H9 (cell line): ENCODE data around the gene BICDL1. TPM values are rescaled to one million over a fixed set of nuclear protein-coding genes. Genes with fewer than 3 reads are reported as not detected.

Source experiments
- DNase-seq: peaks from one replicate; pipeline ENCODE4 v3.0.0-alpha.2; 2017
- H2AFZ ChIP-seq: one replicate; pipeline ENCODE4 v1.6.1; 2013; ENCODE audit warnings: mild to moderate bottlenecking, low read length, control low read depth, moderate library complexity
- H2AK5ac ChIP-seq: 2 replicates; pipeline ENCODE4 v1.6.1; 2013; ENCODE audit warnings: low read length, control low read depth, mixed read lengths; ENCODE audit not compliant: insufficient read length
- H2BK120ac ChIP-seq: one replicate; pipeline ENCODE4 v1.6.1; 2013; ENCODE audit warnings: low read depth, mild to moderate bottlenecking, low read length, control low read depth, inconsistent platforms; ENCODE audit not compliant: poor library complexity, severe bottlenecking
- H2BK12ac ChIP-seq: 2 replicates; pipeline ENCODE4 v1.6.1; 2013; ENCODE audit warnings: low read length, control low read depth, mixed read lengths, low read depth; ENCODE audit not compliant: insufficient read length
- H2BK15ac ChIP-seq: 2 replicates; pipeline ENCODE4 v1.6.1; 2013; ENCODE audit warnings: low read depth, low read length, control low read depth
- H2BK20ac ChIP-seq: one replicate; pipeline ENCODE4 v1.6.1; 2013; ENCODE audit warnings: low read depth, mild to moderate bottlenecking, low read length, control low read depth, inconsistent platforms; ENCODE audit not compliant: poor library complexity, severe bottlenecking
- H2BK5ac ChIP-seq: 2 replicates; pipeline ENCODE4 v1.6.1; 2013; ENCODE audit warnings: low read length, control low read depth, mixed read lengths; ENCODE audit not compliant: insufficient read length
- H3K14ac ChIP-seq: 2 replicates; pipeline ENCODE4 v1.6.1; 2013; ENCODE audit warnings: low read length, control low read depth; ENCODE audit not compliant: insufficient read depth
- H3K18ac ChIP-seq: 2 replicates; pipeline ENCODE4 v1.6.1; 2013; ENCODE audit warnings: low read depth, mild to moderate bottlenecking, mixed read lengths, low read length, control low read depth; ENCODE audit not compliant: insufficient read length
- H3K23ac ChIP-seq: 2 replicates; pipeline ENCODE4 v1.6.1; 2013; ENCODE audit warnings: low read length, control low read depth, mixed read lengths, low read depth; ENCODE audit not compliant: insufficient read length
- H3K23me2 ChIP-seq: 2 replicates; pipeline ENCODE4 v1.6.1; 2013; ENCODE audit warnings: low read depth, mild to moderate bottlenecking, mixed read lengths, low read length, control low read depth; ENCODE audit not compliant: insufficient read length, poor library complexity, severe bottlenecking
- H3K27ac ChIP-seq: 2 replicates; pipeline ENCODE4 v1.5.1; 2013; ENCODE audit warnings: low read length, control low read depth, mixed read lengths, low read depth; ENCODE audit not compliant: insufficient read length
- H3K27me3 ChIP-seq: 2 replicates; pipeline ENCODE4 v1.6.1; 2013; ENCODE audit warnings: low read length, control low read depth, inconsistent platforms; ENCODE audit not compliant: insufficient read depth
- H3K4ac ChIP-seq: 2 replicates; pipeline ENCODE4 v1.6.1; 2013; ENCODE audit warnings: low read depth, mild to moderate bottlenecking, control low read depth, inconsistent platforms, low read length, moderate library complexity
- H3K4me1 ChIP-seq: 2 replicates; pipeline ENCODE4 v1.6.1; 2013; ENCODE audit warnings: low read length, control low read depth, inconsistent platforms; ENCODE audit not compliant: insufficient read depth
- H3K4me2 ChIP-seq: 2 replicates; pipeline ENCODE4 v1.6.1; 2013; ENCODE audit warnings: low read length, control low read depth, mixed read lengths; ENCODE audit not compliant: insufficient read length, insufficient read depth
- H3K56ac ChIP-seq: 2 replicates; pipeline ENCODE4 v1.6.1; 2013; ENCODE audit warnings: low read depth, mild to moderate bottlenecking, mixed read lengths, low read length, control low read depth; ENCODE audit not compliant: insufficient read length
- H3K79me1 ChIP-seq: 2 replicates; pipeline ENCODE4 v1.6.1; 2013; ENCODE audit warnings: low read depth, mild to moderate bottlenecking, moderate library complexity, low read length, control low read depth, inconsistent platforms; ENCODE audit not compliant: insufficient read depth, poor library complexity, severe bottlenecking
- H3K79me2 ChIP-seq: 2 replicates; pipeline ENCODE4 v1.6.1; 2013; ENCODE audit warnings: low read length, control low read depth, inconsistent platforms; ENCODE audit not compliant: insufficient read depth
- H3K9ac ChIP-seq: 2 replicates; pipeline ENCODE4 v1.6.1; 2013; ENCODE audit warnings: low read length, control low read depth, mixed read lengths; ENCODE audit not compliant: insufficient read length; ENCODE audit errors: extremely low read depth
- H3K9me3 ChIP-seq: one replicate; pipeline ENCODE4 v1.6.1; 2013; ENCODE audit warnings: low read depth, low read length, inconsistent platforms; ENCODE audit not compliant: control insufficient read depth
- H3T11ph ChIP-seq: one replicate; pipeline ENCODE4 v1.6.1; 2013; ENCODE audit warnings: mild to moderate bottlenecking, low read length, control low read depth, inconsistent platforms
- H4K20me1 ChIP-seq: one replicate; pipeline ENCODE4 v1.6.1; 2013; ENCODE audit not compliant: control insufficient read depth, insufficient read length, insufficient read depth
- H4K5ac ChIP-seq: 2 replicates; pipeline ENCODE4 v1.6.1; 2013; ENCODE audit warnings: low read depth, mild to moderate bottlenecking, mixed read lengths, low read length, control low read depth; ENCODE audit not compliant: insufficient read length
- H4K8ac ChIP-seq: replicated peaks from 2 replicates; pipeline ENCODE4 v1.6.1; 2013; ENCODE audit warnings: low read length, control low read depth, mixed read lengths, low read depth; ENCODE audit not compliant: insufficient read length
- H4K91ac ChIP-seq: 2 replicates; pipeline ENCODE4 v1.6.1; 2013; ENCODE audit warnings: low read depth, mild to moderate bottlenecking, moderate library complexity, mixed read lengths, low read length, control low read depth; ENCODE audit not compliant: insufficient read length
- H3K27ac Mint-ChIP-seq, 3 experiments: 2 replicates in 2 of 3; 3 replicates in 1 of 3; pipeline ENCODE4 v1.8.0; 2020 to 2021; ENCODE audit warnings: mixed read lengths in 3 of 3, mild to moderate bottlenecking in 1 of 3, moderate library complexity in 1 of 3
- H3K27me3 Mint-ChIP-seq: 2 replicates; pipeline ENCODE4 v1.8.0; 2021; ENCODE audit warnings: low read depth, mild to moderate bottlenecking, moderate library complexity, mixed read lengths
- H3K36me3 Mint-ChIP-seq, 3 experiments: 2 replicates in 2 of 3; 3 replicates in 1 of 3; pipeline ENCODE4 v1.8.0; 2020 to 2021; ENCODE audit warnings: low read depth in 3 of 3, mixed read lengths in 3 of 3; ENCODE audit not compliant: insufficient read depth in 1 of 3
- H3K4me1 Mint-ChIP-seq, 2 experiments: 2 replicates each; pipeline ENCODE4 v1.8.0; 2020; ENCODE audit warnings: mixed read lengths in 2 of 2
- H3K4me3 Mint-ChIP-seq, 2 experiments: 2 replicates in 1 of 2; 3 replicates in 1 of 2; pipeline ENCODE4 v1.8.0; 2020 to 2021; ENCODE audit warnings: mild to moderate bottlenecking in 2 of 2, mixed read lengths in 2 of 2, moderate library complexity in 1 of 2
- H3K9me3 Mint-ChIP-seq, 2 experiments: 2 replicates in 1 of 2; 3 replicates in 1 of 2; pipeline ENCODE4 v1.8.0; 2020; ENCODE audit warnings: mild to moderate bottlenecking in 2 of 2, mixed read lengths in 2 of 2, moderate library complexity in 1 of 2
- CTCF ChIP-seq: fragments of 200-600 bp; sonication (generic); conservative IDR thresholded peaks from 3 replicates; pipeline ENCODE4 v1.8.0; 2021; ENCODE audit warnings: antibody characterized with exemption, mild to moderate bottlenecking
- total RNA-seq: library from RNA; stranded (reverse); gene quantifications from 2 replicates; pipeline ENCODE4 v1.2.1, GENCODE V29; 2021

The BICDL1 gene
- total RNA-seq, 1 experiment from 2014 or later = 13.8 TPM

GRCh38 chr12:120048263-120048662, 59.2 kb downstream of the BICDL1 start:
- Histone ChIP-seq H4K5ac (no peak overlapping the region), H4K8ac (no peak overlapping the region), H3K23ac (no peak overlapping the region), H3K27me3 (no peaks in the 10 kb centered on the region), H2AFZ (no peak overlapping the region), H2AK5ac (no peak overlapping the region), H2BK20ac (no peak overlapping the region), H3K79me2 (no peaks in the 10 kb centered on the region), H3K14ac (no peak overlapping the region), H4K20me1 (no peaks in the 10 kb centered on the region), H3K9me3 (no peaks in the 10 kb centered on the region), H2BK5ac (no peak overlapping the region), H3K4ac (no peak overlapping the region), H3K23me2 (no peaks in the 10 kb centered on the region), H3K56ac (no peak overlapping the region), H3K4me2 (no peak overlapping the region), H3T11ph (no peak overlapping the region), H3K27ac (no peak overlapping the region), H3K9ac (no peak overlapping the region), H3K18ac (no peak overlapping the region), H3K79me1 (no peaks in the 10 kb centered on the region), H3K4me1 (no peaks in the 10 kb centered on the region), H2BK12ac (no peak overlapping the region), H4K91ac (no peak overlapping the region), H2BK15ac (no peak overlapping the region), H2BK120ac (no peak overlapping the region)
- H3K9me3 Mint-ChIP-seq = peaks cover 0 to 2% of the 10 kb centered on the region in 2 experiments; a peak in 2 of 5 replicates
- H3K36me3 Mint-ChIP-seq = peaks cover 0 to 7% (median 7%) of the 10 kb centered on the region in 3 experiments; a peak in 4 of 7 replicates
- H3K4me1 Mint-ChIP-seq = peaks cover 0 to under 1% of the 10 kb centered on the region in 2 experiments; a peak in 1 of 4 replicates
- no peak overlapping the region for H3K27ac Mint-ChIP-seq
- no peaks in the 10 kb centered on the region for H3K27me3 Mint-ChIP-seq
- DNase-seq = no peak
- no peak overlapping the region for H3K4me3 Mint-ChIP-seq
- TF ChIP-seq CTCF = no peak
